ENCODE measurements around the gene ZNF385B. TPM values are rescaled to one million over a fixed set of nuclear protein-coding genes. Genes with fewer than 3 reads are reported as not detected.

Gene ZNF385B
- total RNA-seq, 1 donor from 2014 or later = 1.9 TPM

- no peak overlapping the region for H3K4me3 Mint-ChIP-seq
- TF ChIP-seq CTCF (conservative IDR thresholded peaks at IDR 0.05) = no peak
- H3K27me3 Mint-ChIP-seq = no peaks in the 10 kb centered on the region
- no peak overlapping the region for H3K27ac Mint-ChIP-seq
- peaks cover 12% of the 10 kb centered on the region for H3K4me1 Mint-ChIP-seq (ENCODE audit: unreplicated experiment)
- no peak for DNase-seq (ENCODE audit: extremely low spot score, unreplicated experiment)
- no peaks in the 10 kb centered on the region for H3K36me3 Mint-ChIP-seq
- peaks cover 5% of the 10 kb centered on the region for H3K9me3 Mint-ChIP-seq
Observed at GRCh38 chr2:179584760-179585159, 276.7 kb downstream of the ZNF385B start.

GRCh38 chr2:179581605-179582004, 279.8 kb downstream of the ZNF385B start:
- TF ChIP-seq CTCF (conservative IDR thresholded peaks at IDR 0.05) = no peak
- Mint-ChIP-seq H3K4me1 (ENCODE audit: unreplicated experiment) (no peaks in the 10 kb centered on the region), H3K36me3 (no peaks in the 10 kb centered on the region), H3K4me3 (no peak overlapping the region), H3K27ac (no peak overlapping the region), H3K27me3 (no peaks in the 10 kb centered on the region), H3K9me3 (peaks cover 5% of the 10 kb centered on the region)
- no peak for DNase-seq (ENCODE audit: extremely low spot score, unreplicated experiment)

- H3K9me3 Mint-ChIP-seq = peaks cover 5% of the 10 kb centered on the region
- no peaks in the 10 kb centered on the region for H3K36me3 Mint-ChIP-seq
- no peaks in the 10 kb centered on the region for H3K4me1 Mint-ChIP-seq (ENCODE audit: unreplicated experiment)
- TF ChIP-seq CTCF (conservative IDR thresholded peaks at IDR 0.05) = no peak
- no peak for DNase-seq (ENCODE audit: extremely low spot score, unreplicated experiment)
- H3K4me3 Mint-ChIP-seq = no peak overlapping the region
- H3K27ac Mint-ChIP-seq = no peak overlapping the region
- no peaks in the 10 kb centered on the region for H3K27me3 Mint-ChIP-seq
Observed at GRCh38 chr2:179580378-179581146, 280.9 kb downstream of the ZNF385B start.

GRCh38 chr2:179579800-179580199, 281.6 kb downstream of the ZNF385B start:
- no peak overlapping the region for H3K27ac Mint-ChIP-seq
- H3K36me3 Mint-ChIP-seq = no peaks in the 10 kb centered on the region
- peaks cover 5% of the 10 kb centered on the region for H3K9me3 Mint-ChIP-seq
- no peaks in the 10 kb centered on the region for H3K4me1 Mint-ChIP-seq (ENCODE audit: unreplicated experiment)
- no peaks in the 10 kb centered on the region for H3K27me3 Mint-ChIP-seq
- H3K4me3 Mint-ChIP-seq = no peak overlapping the region
- TF ChIP-seq CTCF (conservative IDR thresholded peaks at IDR 0.05) = no peak
- no peak for DNase-seq (ENCODE audit: extremely low spot score, unreplicated experiment)

GRCh38 chr2:179578171-179578916, 283.1 kb downstream of the ZNF385B start:
- TF ChIP-seq CTCF (conservative IDR thresholded peaks at IDR 0.05) = no peak
- H3K4me3 Mint-ChIP-seq = no peak overlapping the region
- no peaks in the 10 kb centered on the region for H3K4me1 Mint-ChIP-seq (ENCODE audit: unreplicated experiment)
- H3K9me3 Mint-ChIP-seq = peaks cover 5% of the 10 kb centered on the region
- H3K36me3 Mint-ChIP-seq = no peaks in the 10 kb centered on the region
- no peak for DNase-seq (ENCODE audit: extremely low spot score, unreplicated experiment)
- H3K27me3 Mint-ChIP-seq = no peaks in the 10 kb centered on the region
- no peak overlapping the region for H3K27ac Mint-ChIP-seq

Data from type B pancreatic cell (in vitro differentiated cells).